Cardiac fibroblast (primary cell): ENCODE measurements around the gene NEDD4L.

ENCODE experiments used
- DNase-seq, 2 donors: peaks; one replicate each; pipeline versions ENCODE4 v3.0.0 to v3.0.0-alpha.2; 2010; ENCODE audit warnings: low read depth in 2 of 2
- H3K4me3 ChIP-seq, 2 donors: replicated peaks in 1 of 2; 1 replicate in 1 of 2; 2 replicates in 1 of 2; pipeline ENCODE4 v1.5.1; 2011; ENCODE audit warnings: low read depth in 2 of 2, low read length in 2 of 2, mild to moderate bottlenecking in 2 of 2, moderate library complexity in 1 of 2
- TF ChIP-seq, protein P1 (sequence below): IDR thresholded peaks from one replicate; pipeline ENCODE4 v1.5.1; 2011; ENCODE audit warnings: low read depth, mild to moderate bottlenecking, low read length, inconsistent platforms

Gene NEDD4L

DNA sequence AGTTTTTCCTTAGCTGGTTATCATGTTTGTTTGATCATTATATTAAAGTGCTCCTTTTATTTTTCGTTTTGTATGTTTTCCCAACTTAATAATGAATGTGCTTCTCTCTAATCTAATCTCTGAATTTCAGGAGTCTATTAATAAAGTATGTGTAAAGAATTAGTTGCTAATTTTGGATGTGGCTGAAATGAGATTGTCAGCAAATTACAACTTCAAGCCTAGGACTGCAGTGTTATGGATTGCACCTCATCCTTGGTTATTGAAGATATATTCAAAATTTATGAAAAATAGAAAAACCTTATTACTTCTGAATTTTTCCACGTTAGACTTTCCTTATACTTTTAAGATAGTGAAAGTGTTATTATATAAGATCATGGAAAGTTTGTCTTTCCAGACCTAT lies 227.7 kb downstream of the NEDD4L start:
- TF ChIP-seq, protein P1, sequence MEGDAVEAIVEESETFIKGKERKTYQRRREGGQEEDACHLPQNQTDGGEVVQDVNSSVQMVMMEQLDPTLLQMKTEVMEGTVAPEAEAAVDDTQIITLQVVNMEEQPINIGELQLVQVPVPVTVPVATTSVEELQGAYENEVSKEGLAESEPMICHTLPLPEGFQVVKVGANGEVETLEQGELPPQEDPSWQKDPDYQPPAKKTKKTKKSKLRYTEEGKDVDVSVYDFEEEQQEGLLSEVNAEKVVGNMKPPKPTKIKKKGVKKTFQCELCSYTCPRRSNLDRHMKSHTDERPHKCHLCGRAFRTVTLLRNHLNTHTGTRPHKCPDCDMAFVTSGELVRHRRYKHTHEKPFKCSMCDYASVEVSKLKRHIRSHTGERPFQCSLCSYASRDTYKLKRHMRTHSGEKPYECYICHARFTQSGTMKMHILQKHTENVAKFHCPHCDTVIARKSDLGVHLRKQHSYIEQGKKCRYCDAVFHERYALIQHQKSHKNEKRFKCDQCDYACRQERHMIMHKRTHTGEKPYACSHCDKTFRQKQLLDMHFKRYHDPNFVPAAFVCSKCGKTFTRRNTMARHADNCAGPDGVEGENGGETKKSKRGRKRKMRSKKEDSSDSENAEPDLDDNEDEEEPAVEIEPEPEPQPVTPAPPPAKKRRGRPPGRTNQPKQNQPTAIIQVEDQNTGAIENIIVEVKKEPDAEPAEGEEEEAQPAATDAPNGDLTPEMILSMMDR = no peak
- no peak for DNase-seq
- no peak overlapping the region for H3K4me3 ChIP-seq

DNA sequence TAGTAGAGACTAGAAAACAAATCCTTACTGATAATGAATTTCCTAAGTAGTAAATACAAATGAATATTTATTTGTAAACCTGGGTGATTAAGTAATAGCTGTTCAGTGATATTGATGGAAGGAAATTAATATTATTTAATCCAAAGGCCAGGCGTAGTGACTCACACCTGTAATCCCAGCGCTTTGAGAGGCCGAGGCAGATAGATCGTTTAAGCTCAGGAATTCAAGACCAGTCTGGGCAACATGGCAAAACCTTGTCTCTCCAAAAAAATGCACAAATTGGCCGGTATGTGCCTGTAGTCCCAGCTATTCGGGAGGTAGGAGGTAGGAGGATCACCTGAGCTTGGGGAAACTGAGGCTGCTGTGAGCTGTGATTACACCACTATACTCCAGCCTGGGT lies 228.2 kb downstream of the NEDD4L start:
- TF ChIP-seq, protein P1 = no peak
- H3K4me3 ChIP-seq = no peak overlapping the region
- DNase-seq = no peak

DNA sequence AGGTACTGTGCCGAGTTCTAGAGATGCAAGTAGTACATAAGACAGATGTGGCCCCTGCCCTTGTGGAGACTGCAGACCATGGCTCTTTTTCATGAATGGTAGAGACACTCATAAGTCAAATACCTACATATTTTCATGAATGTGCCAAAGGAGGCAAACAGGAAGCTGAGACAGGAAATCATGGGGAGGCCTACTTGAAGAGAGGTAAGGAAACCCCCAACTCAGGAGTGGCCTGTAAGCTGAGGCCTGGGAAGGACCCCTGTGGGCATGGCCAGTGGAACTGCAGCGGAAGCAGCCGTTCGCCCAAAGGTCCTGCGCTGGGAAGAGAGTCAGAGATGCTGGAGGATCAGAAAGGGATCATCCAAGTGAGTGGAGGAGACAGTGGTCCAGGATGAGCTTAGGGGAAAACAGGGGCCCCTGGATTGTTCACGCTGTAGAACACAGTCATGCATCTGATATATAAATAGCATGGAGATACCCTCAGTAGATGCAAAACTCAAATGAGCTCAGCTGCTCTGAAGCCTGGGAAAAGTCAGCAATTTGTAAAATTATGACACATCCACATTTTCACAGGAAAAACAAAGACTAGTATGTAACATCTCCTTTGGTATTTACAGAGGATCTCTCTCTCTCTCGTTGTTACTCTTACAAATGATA lies 228.9 kb downstream of the NEDD4L start:
- H3K4me3 ChIP-seq = no peak overlapping the region
- TF ChIP-seq, protein P1 = no peak
- DNase-seq = peak in 1 of 2 donors; percentile 38

GRCh38 chr18:58275176-58275575 lies 231.2 kb downstream of the NEDD4L start:
- DNase-seq = no peak
- TF ChIP-seq, protein P1 = no peak
- no peak overlapping the region for H3K4me3 ChIP-seq

- TF ChIP-seq, protein P1 = no peak
- H3K4me3 ChIP-seq = no peak overlapping the region
- no peak for DNase-seq
Observed at GRCh38 chr18:58276789-58277739, 233.0 kb downstream of the NEDD4L start.

GRCh38 chr18:58279504-58280175 lies 235.6 kb downstream of the NEDD4L start:
- DNase-seq = no peak
- TF ChIP-seq, protein P1 = no peak
- H3K4me3 ChIP-seq = no peak overlapping the region
